Heart left ventricle (tissue), 13 donors: ENCODE results near the gene MFSD1.

Source experiments
- POLR2A ChIP-seq, 2 donors: fragments of 450-650 bp; IDR thresholded peaks; one replicate each; pipeline ENCODE4 v1.6.1; 2017; ENCODE audit warnings: antibody characterized with exemption in 2 of 2, mild to moderate bottlenecking in 2 of 2, moderate library complexity in 2 of 2
- TF ChIP-seq, protein P1 (sequence below), 12 donors: fragments of 200-600 bp; sonication (generic) in 4 of 12; IDR thresholded peaks; one replicate each; pipeline versions ENCODE4 v1.5.0 to v1.8.0; 2018 to 2022; ENCODE audit warnings: antibody characterized with exemption in 12 of 12, mild to moderate bottlenecking in 5 of 12
- donor health status: ischemic (EF 13 %, LVEDD 7.1; RV severe dilation, severe dysfunction).
- donor health status: DM: no; HTN: yes; CAD: no.
- donor health status: DM: no; HTN: no; CAD: no.
- donor health status: ischemic (EF 25% LVEDD 6.9; RV normal size, moderate dysfunction).
- donor health status: ischemic (EF 25% LVEDD 5.7; RV mildly dilated, moderate dysfunction).
- donor health status: ischemic (EF 35%, LVEDD 5.7; RV mildly dilated, moderate dysfunction).
- donor health status: nonischemic (EF 11% LVEDD 7.7; RV severe dilation, severe dysfunction).
- donor health status: DM: yes; HTN: yes; CAD: no.
- donor health status: PGD.
- donor health status: ischemic (EF 29% LVEDD 5.4; RV normal size, mild dysfunction).
- donor health status: nonischemic (EF 23%, LVEDD 6.1; RV moderate dilation, normal function).

DNA sequence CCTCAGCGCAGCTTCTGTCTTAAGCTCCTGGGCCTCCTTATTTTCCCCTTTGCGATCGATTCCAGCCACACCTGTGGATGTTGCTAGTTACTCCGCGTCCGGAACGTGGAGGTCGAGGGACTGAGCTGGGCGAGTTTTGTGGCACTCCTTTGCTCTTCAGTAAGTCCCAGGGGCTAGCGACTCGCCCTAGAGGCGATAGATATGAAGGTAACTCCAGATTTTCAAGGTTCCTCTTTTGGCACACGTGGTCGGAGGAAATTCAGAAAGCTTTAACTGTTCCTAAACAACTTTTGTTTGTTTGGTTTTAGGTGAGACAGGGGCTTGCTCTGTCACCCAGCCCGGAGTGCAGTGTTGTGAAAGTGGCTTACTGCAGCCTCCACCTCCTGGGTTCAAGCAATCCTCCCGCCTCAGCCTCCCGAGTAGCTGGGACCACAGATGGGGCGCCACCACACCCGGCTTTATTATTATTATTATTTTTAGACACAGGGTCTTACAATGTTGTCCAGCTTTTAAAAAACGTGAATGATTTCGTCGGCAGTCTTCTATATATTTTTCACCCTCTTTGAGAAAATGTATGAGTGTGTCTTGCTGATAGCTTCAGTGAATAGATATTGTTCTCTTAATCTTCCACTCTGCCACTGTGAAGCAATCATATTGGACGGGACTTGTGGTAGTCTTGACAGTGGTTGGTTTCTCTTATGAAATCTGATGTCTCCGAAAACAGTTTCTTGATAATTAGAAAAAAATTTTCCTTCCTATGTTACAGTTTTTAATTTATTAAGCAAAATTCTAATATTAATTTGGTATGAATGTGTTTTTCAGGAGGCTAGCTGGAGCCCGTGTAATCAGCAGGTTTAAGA lies 785 bp downstream of the MFSD1 start:
- TF ChIP-seq, protein P1, sequence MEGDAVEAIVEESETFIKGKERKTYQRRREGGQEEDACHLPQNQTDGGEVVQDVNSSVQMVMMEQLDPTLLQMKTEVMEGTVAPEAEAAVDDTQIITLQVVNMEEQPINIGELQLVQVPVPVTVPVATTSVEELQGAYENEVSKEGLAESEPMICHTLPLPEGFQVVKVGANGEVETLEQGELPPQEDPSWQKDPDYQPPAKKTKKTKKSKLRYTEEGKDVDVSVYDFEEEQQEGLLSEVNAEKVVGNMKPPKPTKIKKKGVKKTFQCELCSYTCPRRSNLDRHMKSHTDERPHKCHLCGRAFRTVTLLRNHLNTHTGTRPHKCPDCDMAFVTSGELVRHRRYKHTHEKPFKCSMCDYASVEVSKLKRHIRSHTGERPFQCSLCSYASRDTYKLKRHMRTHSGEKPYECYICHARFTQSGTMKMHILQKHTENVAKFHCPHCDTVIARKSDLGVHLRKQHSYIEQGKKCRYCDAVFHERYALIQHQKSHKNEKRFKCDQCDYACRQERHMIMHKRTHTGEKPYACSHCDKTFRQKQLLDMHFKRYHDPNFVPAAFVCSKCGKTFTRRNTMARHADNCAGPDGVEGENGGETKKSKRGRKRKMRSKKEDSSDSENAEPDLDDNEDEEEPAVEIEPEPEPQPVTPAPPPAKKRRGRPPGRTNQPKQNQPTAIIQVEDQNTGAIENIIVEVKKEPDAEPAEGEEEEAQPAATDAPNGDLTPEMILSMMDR (IDR thresholded peaks at IDR 0.05) = no peak
- TF ChIP-seq POLR2A (IDR thresholded peaks at IDR 0.05) = no peak
